Loucy (cell line): ENCODE data around the gene PRKN.

ENCODE experiments used
- CTCF ChIP-seq: fragments of 200-600 bp; sonication (generic); conservative IDR thresholded peaks from 2 replicates; pipeline ENCODE4 v1.5.1; 2014; ENCODE audit warnings: mild to moderate bottlenecking, antibody characterized with exemption, low read length
- EZH2phosphoT487 ChIP-seq: fragments of 200-600 bp; IDR thresholded peaks from 2 replicates; pipeline ENCODE4 v1.6.1; 2018; ENCODE audit warnings: antibody characterized with exemption, mild to moderate bottlenecking, moderate library complexity, borderline replicate concordance

DNA sequence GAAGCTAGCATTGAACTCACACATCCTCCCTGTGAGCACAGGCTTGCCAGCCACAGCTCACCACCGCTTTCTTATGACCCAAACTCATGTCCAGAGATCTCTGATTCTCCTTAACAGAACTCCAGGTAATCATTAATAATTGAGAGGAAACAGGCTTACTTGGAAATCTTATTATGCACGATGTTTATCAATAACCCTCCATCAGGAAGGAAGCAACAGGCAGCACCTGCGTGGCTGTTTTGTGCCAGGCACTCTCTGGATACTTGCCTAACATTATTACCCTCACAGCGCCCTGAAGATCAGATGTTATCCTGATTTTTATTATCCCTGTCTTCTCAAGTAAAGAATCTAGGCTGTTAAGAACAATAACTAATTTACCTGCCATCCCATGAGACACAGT lies 306.6 kb downstream of the PRKN start:
- TF ChIP-seq EZH2phosphoT487: no peak
- TF ChIP-seq CTCF: no peak
